Ovary (tissue), 3 donors: ENCODE results near the gene AUTS2.

Experiments
- EP300 ChIP-seq: sonication (generic); formaldehyde crosslinking; IDR thresholded peaks from one replicate; pipeline ENCODE4 v1.6.1; 2017; ENCODE audit warnings: antibody characterized with exemption
- POLR2A ChIP-seq: fragments of 450-650 bp; IDR thresholded peaks from one replicate; pipeline ENCODE4 v1.6.1; 2017; ENCODE audit warnings: antibody characterized with exemption, mild to moderate bottlenecking, moderate library complexity
- TF ChIP-seq, protein P1 (sequence below), 3 donors: fragments of 450-650 bp in 2 of 3; fragments of 200-600 bp in 1 of 3; IDR thresholded peaks; one replicate each; pipeline versions ENCODE4 v1.5.1 to v1.8.0; 2016 to 2022; ENCODE audit warnings: antibody characterized with exemption in 3 of 3, mild to moderate bottlenecking in 1 of 3
- donor health status: DM: no; HTN: no; CAD: no.

DNA sequence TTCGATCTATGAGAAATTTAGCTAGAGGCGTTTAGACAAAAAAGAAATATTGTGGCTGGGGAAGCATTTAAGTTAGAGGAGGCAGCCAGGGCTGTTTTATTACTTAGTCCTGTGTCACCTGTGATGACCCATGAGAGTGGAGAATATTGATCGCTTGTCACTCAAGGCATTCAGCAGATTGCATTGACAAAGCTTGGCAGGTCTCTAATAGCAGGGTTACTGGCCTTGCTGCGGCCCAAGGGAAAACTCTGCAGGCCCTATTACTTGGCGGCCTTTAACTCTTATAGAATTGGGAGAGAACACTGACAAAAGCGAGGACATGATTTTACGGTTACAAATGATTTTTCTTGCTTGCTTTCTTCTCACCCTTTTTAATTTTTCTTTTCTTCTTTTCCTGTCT, 473.5 kb downstream of the AUTS2 start:
- TF ChIP-seq, protein P1, sequence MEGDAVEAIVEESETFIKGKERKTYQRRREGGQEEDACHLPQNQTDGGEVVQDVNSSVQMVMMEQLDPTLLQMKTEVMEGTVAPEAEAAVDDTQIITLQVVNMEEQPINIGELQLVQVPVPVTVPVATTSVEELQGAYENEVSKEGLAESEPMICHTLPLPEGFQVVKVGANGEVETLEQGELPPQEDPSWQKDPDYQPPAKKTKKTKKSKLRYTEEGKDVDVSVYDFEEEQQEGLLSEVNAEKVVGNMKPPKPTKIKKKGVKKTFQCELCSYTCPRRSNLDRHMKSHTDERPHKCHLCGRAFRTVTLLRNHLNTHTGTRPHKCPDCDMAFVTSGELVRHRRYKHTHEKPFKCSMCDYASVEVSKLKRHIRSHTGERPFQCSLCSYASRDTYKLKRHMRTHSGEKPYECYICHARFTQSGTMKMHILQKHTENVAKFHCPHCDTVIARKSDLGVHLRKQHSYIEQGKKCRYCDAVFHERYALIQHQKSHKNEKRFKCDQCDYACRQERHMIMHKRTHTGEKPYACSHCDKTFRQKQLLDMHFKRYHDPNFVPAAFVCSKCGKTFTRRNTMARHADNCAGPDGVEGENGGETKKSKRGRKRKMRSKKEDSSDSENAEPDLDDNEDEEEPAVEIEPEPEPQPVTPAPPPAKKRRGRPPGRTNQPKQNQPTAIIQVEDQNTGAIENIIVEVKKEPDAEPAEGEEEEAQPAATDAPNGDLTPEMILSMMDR (IDR thresholded peaks at IDR 0.05), result no peak
- TF ChIP-seq POLR2A (no peak), EP300 (no peak)
